Prostate gland (tissue), 2 donors: Measurements from ENCODE around the gene ATG16L2. TPM values are rescaled to one million over a fixed set of nuclear protein-coding genes. Genes with fewer than 3 reads are reported as not detected.

Experiments used
- DNase-seq: peaks from one replicate; pipeline ENCODE4 v3.0.0-alpha.2; 2019; ENCODE audit warnings: low spot score
- H3K27ac ChIP-seq, 2 donors: fragments of 200-600 bp; sonication (generic); 2 replicates each; pipeline ENCODE4 v1.5.1; 2017 to 2019
- H3K27me3 ChIP-seq: fragments of 200-600 bp; sonication (generic); replicated peaks from 2 replicates; pipeline ENCODE4 v1.5.1; 2019; ENCODE audit not compliant: insufficient read depth
- H3K36me3 ChIP-seq, 2 donors: fragments of 200-600 bp; sonication (generic); 1 replicate in 1 of 2; 2 replicates in 1 of 2; pipeline versions ENCODE4 v1.5.1 to v1.8.1; 2017 to 2019
- H3K4me1 ChIP-seq: fragments of 200-600 bp; sonication (generic); replicated peaks from 2 replicates; pipeline ENCODE4 v1.5.1; 2019
- H3K4me3 ChIP-seq, 2 donors: fragments of 200-600 bp; sonication (generic); 2 replicates each; pipeline ENCODE4 v1.5.1; 2017 to 2019
- H3K9me3 ChIP-seq: fragments of 200-600 bp; sonication (generic); 2 replicates; pipeline ENCODE4 v1.5.1; 2017
- POLR2A ChIP-seq: fragments of 450-650 bp; IDR thresholded peaks from one replicate; pipeline ENCODE4 v1.6.1; 2016; ENCODE audit warnings: antibody characterized with exemption, mild to moderate bottlenecking
- POLR2AphosphoS5 ChIP-seq: sonication (generic); formaldehyde crosslinking; IDR thresholded peaks from one replicate; pipeline ENCODE4 v1.6.1; 2017; ENCODE audit warnings: antibody characterized with exemption
- WGBS: methylation state at CpG from one replicate; pipeline ENCODE4 v1.1.5; 2018; 5-methylcytosine and 5-hydroxymethylcytosine counted together
- intact Hi-C: fragments of 100-400 bp; cut with DNase I; formaldehyde crosslinking; loops from one replicate; pipeline ENCODE4 v1.14.2; 2022
- total RNA-seq, 2 donors: library from RNA; depleted of rRNA; stranded (reverse); fragments of >200 nt; gene quantifications; one replicate each; pipeline ENCODE4 v1.1.0, GENCODE V29; 2016
- TF ChIP-seq, protein P1 (sequence below), 4 experiments: fragments of 200-600 bp in 2 of 4; fragments of 450-650 bp in 2 of 4; sonication (generic) in 2 of 4; IDR thresholded peaks; 1 replicate in 3 of 4; 2 replicates in 1 of 4; pipeline ENCODE4 v1.5.1; 2016 to 2019; ENCODE audit warnings: antibody characterized with exemption in 4 of 4, mild to moderate bottlenecking in 2 of 4, moderate library complexity in 2 of 4

The ATG16L2 gene, protein sequence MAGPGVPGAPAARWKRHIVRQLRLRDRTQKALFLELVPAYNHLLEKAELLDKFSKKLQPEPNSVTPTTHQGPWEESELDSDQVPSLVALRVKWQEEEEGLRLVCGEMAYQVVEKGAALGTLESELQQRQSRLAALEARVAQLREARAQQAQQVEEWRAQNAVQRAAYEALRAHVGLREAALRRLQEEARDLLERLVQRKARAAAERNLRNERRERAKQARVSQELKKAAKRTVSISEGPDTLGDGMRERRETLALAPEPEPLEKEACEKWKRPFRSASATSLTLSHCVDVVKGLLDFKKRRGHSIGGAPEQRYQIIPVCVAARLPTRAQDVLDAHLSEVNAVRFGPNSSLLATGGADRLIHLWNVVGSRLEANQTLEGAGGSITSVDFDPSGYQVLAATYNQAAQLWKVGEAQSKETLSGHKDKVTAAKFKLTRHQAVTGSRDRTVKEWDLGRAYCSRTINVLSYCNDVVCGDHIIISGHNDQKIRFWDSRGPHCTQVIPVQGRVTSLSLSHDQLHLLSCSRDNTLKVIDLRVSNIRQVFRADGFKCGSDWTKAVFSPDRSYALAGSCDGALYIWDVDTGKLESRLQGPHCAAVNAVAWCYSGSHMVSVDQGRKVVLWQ
- 10 to 100 TPM; 27.5 to 29.7 TPM for total RNA-seq

DNA sequence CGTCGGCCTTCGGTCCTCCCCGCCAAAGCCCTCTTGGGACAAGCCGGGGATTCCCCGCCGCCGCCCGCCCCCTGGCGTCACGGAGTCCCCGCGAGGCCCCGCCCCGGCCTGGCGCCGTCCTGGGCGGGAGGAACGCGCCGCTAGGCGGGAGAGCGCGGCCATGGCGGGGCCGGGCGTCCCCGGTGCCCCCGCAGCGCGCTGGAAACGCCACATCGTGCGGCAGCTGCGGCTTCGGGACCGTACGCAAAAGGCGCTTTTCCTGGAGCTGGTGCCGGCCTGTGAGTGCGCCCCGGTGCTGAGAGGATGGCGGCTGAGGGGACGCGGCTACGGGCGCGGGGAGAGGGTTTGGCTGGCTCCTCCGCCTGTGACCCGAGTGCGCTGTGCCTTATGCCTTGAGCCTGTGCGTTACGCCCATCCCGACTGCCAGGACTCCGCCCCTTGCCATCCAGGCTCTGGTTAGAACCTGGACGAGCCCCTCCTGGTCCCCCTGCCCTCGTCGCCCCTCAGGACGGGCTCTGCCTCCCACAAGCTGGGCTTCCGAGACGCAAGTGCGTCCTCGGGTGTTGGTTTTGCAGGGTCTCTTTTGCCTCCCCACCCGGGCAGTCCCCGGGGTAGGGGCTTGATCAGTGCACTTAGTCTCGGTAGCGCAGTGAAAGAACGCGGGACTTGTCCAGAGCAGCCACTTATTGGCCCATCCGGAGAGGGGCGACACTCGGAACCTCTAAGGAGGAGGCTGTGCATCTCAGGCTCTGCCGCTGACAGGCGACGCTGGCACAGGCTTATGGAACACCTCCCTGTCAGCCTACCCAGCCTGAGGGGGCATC, at the start of gene ATG16L2:
ATG16L2 (plus strand) TSS at position 126 of the 824 bp plus-strand sequence; CDS start at position 161, 35 bp downstream.
- 0% methylated on average over 27 of the region's 75 CpGs for WGBS
- intact Hi-C loops = loop anchor here (5.0 kb wide), 1 partner anchor 92 kb away; no protein-coding TSS in a partner anchor
- peak; percentile 77 for DNase-seq
- Histone ChIP-seq H3K9me3 (no peaks in the 10 kb centered on the region), H3K4me1 (peaks cover 5% of the 10 kb centered on the region), H3K27me3 (no peaks in the 10 kb centered on the region), H3K27ac (peak within 1 kb of the TSS; percentile 95 to 96), H3K36me3 (no peaks in the 10 kb centered on the region), H3K4me3 (peak within 1 kb of the TSS; percentile 82 to 88)
- TF ChIP-seq, protein P1, sequence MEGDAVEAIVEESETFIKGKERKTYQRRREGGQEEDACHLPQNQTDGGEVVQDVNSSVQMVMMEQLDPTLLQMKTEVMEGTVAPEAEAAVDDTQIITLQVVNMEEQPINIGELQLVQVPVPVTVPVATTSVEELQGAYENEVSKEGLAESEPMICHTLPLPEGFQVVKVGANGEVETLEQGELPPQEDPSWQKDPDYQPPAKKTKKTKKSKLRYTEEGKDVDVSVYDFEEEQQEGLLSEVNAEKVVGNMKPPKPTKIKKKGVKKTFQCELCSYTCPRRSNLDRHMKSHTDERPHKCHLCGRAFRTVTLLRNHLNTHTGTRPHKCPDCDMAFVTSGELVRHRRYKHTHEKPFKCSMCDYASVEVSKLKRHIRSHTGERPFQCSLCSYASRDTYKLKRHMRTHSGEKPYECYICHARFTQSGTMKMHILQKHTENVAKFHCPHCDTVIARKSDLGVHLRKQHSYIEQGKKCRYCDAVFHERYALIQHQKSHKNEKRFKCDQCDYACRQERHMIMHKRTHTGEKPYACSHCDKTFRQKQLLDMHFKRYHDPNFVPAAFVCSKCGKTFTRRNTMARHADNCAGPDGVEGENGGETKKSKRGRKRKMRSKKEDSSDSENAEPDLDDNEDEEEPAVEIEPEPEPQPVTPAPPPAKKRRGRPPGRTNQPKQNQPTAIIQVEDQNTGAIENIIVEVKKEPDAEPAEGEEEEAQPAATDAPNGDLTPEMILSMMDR (IDR thresholded peaks at IDR 0.05) = peak in 3 of 4 experiments; percentile 50 to 78 (median 66)
- TF ChIP-seq POLR2AphosphoS5 (no peak), POLR2A (peak; percentile 78)

DNA sequence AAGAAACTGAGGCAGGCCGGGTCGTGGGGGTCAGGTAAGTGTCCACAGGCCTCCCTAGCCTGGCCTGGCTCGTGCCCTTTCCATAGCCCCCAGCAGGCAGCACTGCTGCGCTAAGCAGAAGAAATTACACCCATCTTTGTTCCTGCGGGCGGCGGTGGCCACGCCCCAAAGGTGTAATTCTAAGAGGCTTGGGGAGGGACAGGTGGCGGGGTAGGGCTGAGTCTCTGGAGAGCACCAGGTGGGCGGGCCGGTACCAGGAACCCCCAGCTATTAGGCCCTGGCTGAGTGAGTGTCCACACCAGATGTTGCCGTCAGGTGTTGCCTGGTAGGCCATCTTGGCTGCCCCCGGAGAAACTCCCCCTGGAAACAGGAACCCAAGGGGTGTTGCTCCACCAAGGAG, 49.7 kb upstream of the ATG16L2 start:
- Histone ChIP-seq H3K27ac (no peak overlapping the region), H3K4me3 (no peak overlapping the region), H3K27me3 (no peaks in the 10 kb centered on the region), H3K4me1 (peaks cover 2% of the 10 kb centered on the region), H3K9me3 (no peaks in the 10 kb centered on the region), H3K36me3 (no peaks in the 10 kb centered on the region)
- 64% methylated on average over 12 of the region's 13 CpGs for WGBS
- intact Hi-C loops = no loop called here
- TF ChIP-seq POLR2A = no peak
- no peak for TF ChIP-seq POLR2AphosphoS5
- TF ChIP-seq, protein P1 (IDR thresholded peaks at IDR 0.05) = no peak
- no peak for DNase-seq

DNA sequence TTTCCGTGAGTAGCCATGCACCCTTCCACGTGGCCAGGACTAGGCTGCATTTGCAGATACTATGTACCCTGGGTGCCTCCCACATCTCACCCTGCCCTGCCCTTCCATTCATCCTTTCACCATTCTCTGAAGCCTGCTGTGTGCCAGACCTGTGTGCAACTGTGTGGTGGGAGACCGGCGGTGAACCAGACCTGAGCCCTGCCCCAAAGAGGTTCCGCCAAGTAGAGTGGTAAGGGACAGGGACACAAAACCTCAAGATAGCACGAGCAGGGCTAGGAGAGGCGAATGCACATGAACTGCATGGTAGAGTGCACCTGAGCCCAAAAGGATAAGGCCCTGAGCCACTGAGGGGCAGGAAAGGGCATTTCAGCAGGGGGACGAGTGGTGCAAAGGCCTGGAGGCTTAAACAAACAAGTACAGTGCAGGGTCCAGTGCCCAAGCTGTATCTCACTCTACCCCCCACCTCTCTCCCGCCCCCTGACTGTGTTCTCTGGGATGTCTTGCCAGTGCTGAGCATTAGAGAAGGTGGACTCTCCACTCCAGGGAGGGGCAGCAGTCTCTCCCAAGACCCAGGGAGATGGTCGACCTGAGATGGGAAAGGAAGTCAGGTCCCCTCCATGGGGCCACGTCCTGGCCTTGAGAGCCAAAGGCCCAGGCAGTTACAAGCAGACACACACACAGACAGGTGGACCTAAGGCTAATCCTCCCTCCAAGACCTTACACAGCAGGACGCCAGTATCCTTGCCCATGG, 47.9 kb upstream of the ATG16L2 start:
- DNase-seq = no peak
- no peaks in the 10 kb centered on the region for H3K9me3 ChIP-seq
- no peak overlapping the region for H3K27ac ChIP-seq
- H3K4me3 ChIP-seq = no peak overlapping the region
- H3K4me1 ChIP-seq = peaks cover 3% of the 10 kb centered on the region
- intact Hi-C loops = no loop called here
- 81% methylated on average over 12 of the region's 12 CpGs for WGBS
- H3K27me3 ChIP-seq = no peaks in the 10 kb centered on the region
- TF ChIP-seq, protein P1 (IDR thresholded peaks at IDR 0.05) = no peak
- TF ChIP-seq POLR2AphosphoS5 (no peak), POLR2A (no peak)
- H3K36me3 ChIP-seq = no peaks in the 10 kb centered on the region

DNA sequence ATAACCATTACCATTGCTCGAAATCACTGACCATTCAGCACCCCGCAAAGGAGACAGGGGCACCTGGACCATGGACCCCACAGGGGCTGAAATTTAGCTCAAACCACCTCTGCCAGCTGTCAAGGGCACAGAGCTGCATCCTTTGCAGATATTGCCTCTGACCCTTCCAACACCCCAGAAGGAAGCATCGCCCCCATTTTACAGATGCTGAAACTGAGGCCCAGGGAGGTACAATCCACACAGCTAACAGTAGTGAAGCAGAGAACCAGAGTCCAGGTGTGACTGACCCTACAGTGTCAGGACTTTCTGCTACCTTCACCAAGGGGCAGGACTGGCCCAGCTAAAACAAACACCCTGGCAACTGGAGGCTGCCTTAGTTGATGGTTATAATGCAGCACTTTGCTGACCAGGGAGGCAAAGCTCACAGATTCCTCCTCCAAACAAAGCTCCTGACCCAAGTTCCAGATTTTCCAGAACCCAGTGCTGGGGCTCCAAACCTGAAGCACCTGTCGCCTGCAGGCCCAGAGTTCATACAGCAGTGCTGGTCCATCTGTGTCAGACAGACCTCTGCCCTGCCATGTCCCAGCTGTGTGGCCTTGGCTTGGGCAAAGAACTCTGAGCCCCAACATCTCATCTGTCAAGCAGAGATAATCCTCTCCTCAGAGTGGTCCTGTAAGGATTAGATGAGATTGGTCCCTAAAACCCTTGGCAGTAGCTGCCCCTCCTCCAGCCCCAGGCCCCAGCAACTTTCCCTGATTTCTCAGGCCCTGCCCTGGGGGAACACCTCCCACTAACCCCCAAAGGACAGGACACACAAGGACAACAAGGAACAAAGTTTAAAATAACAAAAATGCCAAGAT, 46.8 kb upstream of the ATG16L2 start:
- Histone ChIP-seq H3K4me1 (peaks cover 6% of the 10 kb centered on the region), H3K27me3 (no peaks in the 10 kb centered on the region), H3K4me3 (no peak overlapping the region), H3K9me3 (no peaks in the 10 kb centered on the region), H3K36me3 (no peaks in the 10 kb centered on the region), H3K27ac (no peak overlapping the region)
- 96% methylated on average over 4 of the region's 4 CpGs for WGBS
- intact Hi-C loops = no loop called here
- no peak for DNase-seq
- TF ChIP-seq, protein P1 (IDR thresholded peaks at IDR 0.05) = no peak
- TF ChIP-seq POLR2A (no peak), POLR2AphosphoS5 (no peak)
